ENCODE results near the gene NCOR1.

- TF ChIP-seq CTCF (IDR thresholded peaks at IDR 0.05; ENCODE audit: low read length), result no peak
- no peak for TF ChIP-seq EZH2 (optimal IDR thresholded peaks at IDR 0.05; ENCODE audit: low read depth, low read length)
These were observed 219.0 kb downstream of the NCOR1 start for GRCh38 chr17:15996322-15996721.
